HepG2 (cell line): Measurements from ENCODE around the gene IRF6. TPM values are rescaled to one million over a fixed set of nuclear protein-coding genes. Genes with fewer than 3 reads are reported as not detected.

Experiments used
- ATAC-seq: fragments of 200-7000 bp; cut with Tn5 transposase; 3 replicates; pipeline ENCODE4 v1.9.1; 2020; ENCODE audit warnings: mild to moderate bottlenecking, moderate library complexity
- BruUV-seq: library from RNA; stranded (reverse); fragments of 400-500 nt; replicated peaks from 2 replicates; lab custom pipeline; 2021; lab: Mats Ljungman, UMichigan
- CTCF ChIA-PET: fragments of 300-600 bp; formaldehyde crosslinking; extraction: SDS; loops from one replicate; lab custom pipeline; 2021; ENCODE audit warnings: low total read pairs, inconsistent platforms, low intra/inter-chr PET ratio; lab: Yijun Ruan, JAX
- POLR2A ChIA-PET: fragments of 350-600 bp; sonication (Branson Sonifier 250); formaldehyde crosslinking; loops from one replicate; lab custom pipeline; 2020; ENCODE audit warnings: antibody characterized with exemption, inconsistent platforms; lab: Yijun Ruan, JAX
- DNase-seq: peaks from one replicate; pipeline ENCODE4 v3.0.0-alpha.2; 2015; ENCODE audit warnings: low spot score
- FAIRE-seq: peaks from 3 replicates; lab custom pipeline; 2011; peaks lifted over from hg19 to GRCh38; lab: Jason Lieb, UNC
- H2AFZ ChIP-seq: one replicate; pipeline ENCODE4 v1.6.1; 2011; ENCODE audit warnings: low read length, inconsistent platforms
- H3K27ac ChIP-seq: fragments of 300-600 bp; 3 replicates; pipeline ENCODE4 v1.8.0; 2011; ENCODE audit warnings: mixed run types, mild to moderate bottlenecking, mixed read lengths, low read length, inconsistent platforms; ENCODE audit not compliant: insufficient read depth; ENCODE audit errors: extremely low read length
- H3K27me3 ChIP-seq, 2 experiments: fragments of 200-600 bp in 1 of 2; 2 replicates in 1 of 2; 3 replicates in 1 of 2; pipeline versions ENCODE4 v1.6.0 to v1.8.0; 2011; ENCODE audit warnings: low read length in 2 of 2, mild to moderate bottlenecking in 2 of 2, moderate library complexity in 2 of 2, inconsistent platforms in 1 of 2; ENCODE audit not compliant: insufficient read depth in 2 of 2, control insufficient read depth in 1 of 2
- H3K36me3 ChIP-seq, 2 experiments: fragments of 200-600 bp in 1 of 2; replicated peaks in 1 of 2; 2 replicates in 1 of 2; 3 replicates in 1 of 2; pipeline versions ENCODE4 v1.5.1 to v1.8.0; 2011; ENCODE audit warnings: low read length in 2 of 2, inconsistent platforms in 1 of 2; ENCODE audit not compliant: insufficient read depth in 2 of 2, control insufficient read depth in 1 of 2
- H3K4me1 ChIP-seq: 2 replicates; pipeline ENCODE4 v1.5.1; 2012; ENCODE audit warnings: low read length, inconsistent platforms; ENCODE audit not compliant: insufficient read depth
- H3K4me2 ChIP-seq: 2 replicates; pipeline ENCODE4 v1.6.0; 2011; ENCODE audit warnings: low read depth, low read length, inconsistent platforms
- H3K4me3 ChIP-seq, 3 experiments: fragments of 200-600 bp in 1 of 3; sonication (generic), shearing (Covaris generic) in 1 of 3; replicated peaks in 1 of 3; 2 replicates each; pipeline ENCODE4 v1.5.1; 2011 to 2016; ENCODE audit warnings: low read length in 3 of 3, inconsistent platforms in 2 of 3, low read depth in 2 of 3, mild to moderate bottlenecking in 2 of 3, control low read depth in 1 of 3, mixed read lengths in 1 of 3; ENCODE audit not compliant: insufficient read depth in 1 of 3
- H3K79me2 ChIP-seq: one replicate; pipeline ENCODE4 v1.6.1; 2011; ENCODE audit warnings: low read length, inconsistent platforms; ENCODE audit not compliant: insufficient read depth
- H3K9ac ChIP-seq: 2 replicates; pipeline ENCODE4 v1.6.0; 2011; ENCODE audit warnings: mild to moderate bottlenecking, low read depth, low read length, inconsistent platforms; ENCODE audit not compliant: insufficient read depth
- H3K9me3 ChIP-seq: 2 replicates; pipeline ENCODE4 v1.5.1; 2012; ENCODE audit warnings: mild to moderate bottlenecking, low read length
- H4K20me1 ChIP-seq: 2 replicates; pipeline ENCODE4 v1.6.0; 2011; ENCODE audit warnings: inconsistent platforms, mild to moderate bottlenecking, low read length, moderate library complexity; ENCODE audit not compliant: insufficient read depth
- BRCA1 ChIP-seq: sonication (generic); formaldehyde crosslinking; IDR thresholded peaks from 2 replicates; pipeline ENCODE4 v1.4.0; 2020; ENCODE audit warnings: missing genetic modification reagents
- CC2D1A ChIP-seq: sonication (generic); formaldehyde crosslinking; IDR thresholded peaks from 2 replicates; pipeline ENCODE4 v1.8.1; 2023; ENCODE audit warnings: mild to moderate bottlenecking, missing genetic modification reagents
- CCDC6 ChIP-seq: sonication (generic); formaldehyde crosslinking; IDR thresholded peaks from 2 replicates; pipeline ENCODE4 v1.8.1; 2022; ENCODE audit warnings: mild to moderate bottlenecking, missing genetic modification reagents, moderate library complexity
- FIP1L1 ChIP-seq: fragments of 200-400 bp; formaldehyde crosslinking; IDR thresholded peaks from 2 replicates; pipeline ENCODE4 v1.6.1; 2018; ENCODE audit warnings: low read depth, mild to moderate bottlenecking, low read length, moderate library complexity, borderline replicate concordance; ENCODE audit not compliant: insufficient read depth
- FOXP1 ChIP-seq, 2 experiments: fragments of 450-650 bp in 1 of 2; IDR thresholded peaks; 2 replicates each; pipeline ENCODE4 v1.6.1; 2017 to 2018; ENCODE audit warnings: antibody characterized with exemption in 1 of 2
- ISX ChIP-seq: sonication (generic); formaldehyde crosslinking; conservative IDR thresholded peaks from 2 replicates; pipeline ENCODE4 v1.5.0; 2020; ENCODE audit warnings: missing genetic modification reagents
- KLF6 ChIP-seq: IDR thresholded peaks from 2 replicates; pipeline ENCODE4 v1.8.0; 2016; ENCODE audit warnings: missing biosample characterization, missing genetic modification reagents
- RFX1 ChIP-seq: fragments of 450-650 bp; IDR thresholded peaks from 2 replicates; pipeline ENCODE4 v1.6.1; 2017
- SMYD3 ChIP-seq: sonication (generic); formaldehyde crosslinking; IDR thresholded peaks from 2 replicates; pipeline ENCODE4 v1.8.1; 2023; ENCODE audit warnings: mild to moderate bottlenecking, missing genetic modification reagents
- SSRP1 ChIP-seq: IDR thresholded peaks from 2 replicates; pipeline ENCODE4 v1.6.1; 2016; ENCODE audit warnings: control low read depth
- ZFY ChIP-seq: sonication (generic); formaldehyde crosslinking; IDR thresholded peaks from 2 replicates; pipeline ENCODE4 v1.4.0; 2020; ENCODE audit warnings: missing genetic modification reagents
- ZNF264 ChIP-seq: sonication (generic); formaldehyde crosslinking; IDR thresholded peaks from 2 replicates; pipeline ENCODE4 v1.4.0; 2020; ENCODE audit warnings: missing genetic modification reagents
- ZNF30 ChIP-seq: sonication (generic); formaldehyde crosslinking; IDR thresholded peaks from 2 replicates; pipeline ENCODE4 v1.5.0; 2020; ENCODE audit warnings: mild to moderate bottlenecking, missing genetic modification reagents
- ZNF335 ChIP-seq: sonication (generic); formaldehyde crosslinking; IDR thresholded peaks from 2 replicates; pipeline ENCODE4 v1.4.0; 2020; ENCODE audit warnings: missing genetic modification reagents
- WGBS: methylation state at CpG from one replicate; pipeline ENCODE4 v1.1.6; 2017; ENCODE audit warnings: low lambda C conversion rate; 5-methylcytosine and 5-hydroxymethylcytosine counted together
- in situ Hi-C: cut with HindIII; loops from 2 replicates; pipeline ENCODE4 v1.10.0; 2017; ENCODE audit warnings: low pct_unique_long_range_greater_than_20kb; ENCODE audit not compliant: extremely low pct_ligation_motif_present
- intact Hi-C: fragments of 100-400 bp; cut with micrococcal nuclease; formaldehyde crosslinking; loops from one replicate; pipeline ENCODE4 v1.10.0; 2022; ENCODE audit not compliant: unreplicated experiment
- polyA plus RNA-seq, 8 experiments: library from polyadenylated mRNA; depleted of rRNA in 3 of 8; stranded (reverse) in 7 of 8; unstranded in 1 of 8; fragments of >200 nt; fragmentation: Illumina TruSeq in 4 of 8; extraction: Trizol in 4 of 8; gene quantifications; 2 replicates each; pipeline versions ENCODE4 v1.2.1 to v1.2.3, GENCODE V29; 2011 to 2016; ENCODE audit warnings: low read depth in 4 of 8, missing spikeins in 1 of 8, mixed read lengths in 1 of 8; ENCODE audit not compliant: insufficient read depth in 1 of 8
- total RNA-seq, 5 experiments: library from RNA; depleted of rRNA; stranded (reverse); fragments of >200 nt; fragmentation: Illumina TruSeq; extraction: Trizol; gene quantifications; 2 replicates each; pipeline ENCODE4 v1.2.3, GENCODE V29; 2016; ENCODE audit warnings: low read depth in 1 of 5
- TF ChIP-seq, protein P1 (sequence below): sonication (generic); formaldehyde crosslinking; IDR thresholded peaks from 2 replicates; pipeline ENCODE4 v1.4.0; 2020; ENCODE audit warnings: missing genetic modification reagents
- TF ChIP-seq, protein P2 (sequence below): IDR thresholded peaks from 2 replicates; pipeline ENCODE4 v1.6.1; 2016; ENCODE audit warnings: missing genetic modification reagents, missing compliant biosample characterization
- TF ChIP-seq, protein P3 (sequence below): sonication (generic); formaldehyde crosslinking; conservative IDR thresholded peaks from 2 replicates; pipeline ENCODE4 v1.4.0; 2020; ENCODE audit warnings: missing genetic modification reagents

Gene IRF6
- total and polyA plus RNA-seq, 2 of the 13 experiments (the other 11 are each of a cell fraction or from before 2014, with no cell fraction given): 0.02 TPM; not detected in 1

DNA sequence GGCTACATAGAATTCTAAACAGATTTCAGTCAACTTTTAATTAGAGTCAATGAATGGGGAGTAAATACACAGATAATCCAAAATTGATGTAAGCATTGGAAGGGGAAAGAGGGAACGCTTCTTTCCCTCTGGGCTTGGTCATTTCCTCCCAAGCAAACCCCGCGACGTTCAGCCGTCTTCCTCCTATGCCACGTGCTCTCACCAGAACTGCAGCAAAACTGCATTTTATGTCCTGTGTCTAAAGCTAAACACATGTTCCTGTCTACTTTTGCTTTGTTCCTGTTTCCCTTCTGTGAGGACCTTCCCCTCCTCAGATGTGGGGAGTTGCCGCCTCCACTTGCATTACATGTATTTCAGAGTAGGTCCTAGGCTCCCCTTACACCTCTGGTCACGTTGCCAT lies 49.1 kb upstream of the IRF6 start:
- H3K27ac ChIP-seq: no peak overlapping the region
- 97% methylated on average over 8 of the region's 8 CpGs for WGBS
- H3K4me2 ChIP-seq: no peak overlapping the region
- no TSS peak for BruUV-seq
- intact Hi-C loops: no loop called here
- no peaks in the 10 kb centered on the region for H3K4me1 ChIP-seq
- no peaks in the 10 kb centered on the region for H4K20me1 ChIP-seq
- no peak overlapping the region for H2AFZ ChIP-seq
- no peaks in the 10 kb centered on the region for H3K27me3 ChIP-seq
- no peaks in the 10 kb centered on the region for H3K9me3 ChIP-seq
- H3K9ac ChIP-seq: no peak overlapping the region
- DNase-seq (no peak), FAIRE-seq (no peak), ATAC-seq (no peak)
- ChIA-PET CTCF (no interaction called here), POLR2A (interaction anchor here (0.8 kb wide), 1 partner anchor 16 kb away, joined by 3 read pairs; no protein-coding TSS in a partner anchor)
- in situ Hi-C loops: loop anchor here (25.0 kb wide), 1 partner anchor 457 kb away; no protein-coding TSS in a partner anchor
- H3K79me2 ChIP-seq: no peaks in the 10 kb centered on the region
- peaks cover 8 to 32% of the 10 kb centered on the region in 2 experiments for H3K36me3 ChIP-seq
- no peak overlapping the region for H3K4me3 ChIP-seq
- TF ChIP-seq RFX1 (no peak), ZFY (no peak), ZNF264 (CRISPR knock-in tag) (no peak), BRCA1 (CRISPR knock-in tag) (no peak), FIP1L1 (no peak), CC2D1A (CRISPR knock-in tag) (no peak), ISX (no peak), CCDC6 (CRISPR knock-in tag) (no peak), FOXP1 (IDR thresholded peaks at IDR 0.05) (no peak), FOXP1 (CRISPR knock-in tag; IDR thresholded peaks at IDR 0.05) (no peak), ZNF335 (no peak), SMYD3 (CRISPR knock-in tag) (no peak), KLF6 (CRISPR knock-in tag) (no peak), SSRP1 (CRISPR knock-in tag) (no peak), ZNF30 (CRISPR knock-in tag) (no peak)
- TF ChIP-seq, protein P1, sequence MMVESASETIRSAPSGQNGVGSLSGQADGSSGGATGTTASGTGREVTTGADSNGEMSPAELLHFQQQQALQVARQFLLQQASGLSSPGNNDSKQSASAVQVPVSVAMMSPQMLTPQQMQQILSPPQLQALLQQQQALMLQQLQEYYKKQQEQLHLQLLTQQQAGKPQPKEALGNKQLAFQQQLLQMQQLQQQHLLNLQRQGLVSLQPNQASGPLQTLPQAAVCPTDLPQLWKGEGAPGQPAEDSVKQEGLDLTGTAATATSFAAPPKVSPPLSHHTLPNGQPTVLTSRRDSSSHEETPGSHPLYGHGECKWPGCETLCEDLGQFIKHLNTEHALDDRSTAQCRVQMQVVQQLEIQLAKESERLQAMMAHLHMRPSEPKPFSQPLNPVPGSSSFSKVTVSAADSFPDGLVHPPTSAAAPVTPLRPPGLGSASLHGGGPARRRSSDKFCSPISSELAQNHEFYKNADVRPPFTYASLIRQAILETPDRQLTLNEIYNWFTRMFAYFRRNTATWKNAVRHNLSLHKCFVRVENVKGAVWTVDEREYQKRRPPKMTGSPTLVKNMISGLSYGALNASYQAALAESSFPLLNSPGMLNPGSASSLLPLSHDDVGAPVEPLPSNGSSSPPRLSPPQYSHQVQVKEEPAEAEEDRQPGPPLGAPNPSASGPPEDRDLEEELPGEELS (CRISPR knock-in tag): no peak
- TF ChIP-seq, protein P2, sequence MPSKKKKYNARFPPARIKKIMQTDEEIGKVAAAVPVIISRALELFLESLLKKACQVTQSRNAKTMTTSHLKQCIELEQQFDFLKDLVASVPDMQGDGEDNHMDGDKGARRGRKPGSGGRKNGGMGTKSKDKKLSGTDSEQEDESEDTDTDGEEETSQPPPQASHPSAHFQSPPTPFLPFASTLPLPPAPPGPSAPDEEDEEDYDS (CRISPR knock-in tag): no peak
- TF ChIP-seq, protein P3, sequence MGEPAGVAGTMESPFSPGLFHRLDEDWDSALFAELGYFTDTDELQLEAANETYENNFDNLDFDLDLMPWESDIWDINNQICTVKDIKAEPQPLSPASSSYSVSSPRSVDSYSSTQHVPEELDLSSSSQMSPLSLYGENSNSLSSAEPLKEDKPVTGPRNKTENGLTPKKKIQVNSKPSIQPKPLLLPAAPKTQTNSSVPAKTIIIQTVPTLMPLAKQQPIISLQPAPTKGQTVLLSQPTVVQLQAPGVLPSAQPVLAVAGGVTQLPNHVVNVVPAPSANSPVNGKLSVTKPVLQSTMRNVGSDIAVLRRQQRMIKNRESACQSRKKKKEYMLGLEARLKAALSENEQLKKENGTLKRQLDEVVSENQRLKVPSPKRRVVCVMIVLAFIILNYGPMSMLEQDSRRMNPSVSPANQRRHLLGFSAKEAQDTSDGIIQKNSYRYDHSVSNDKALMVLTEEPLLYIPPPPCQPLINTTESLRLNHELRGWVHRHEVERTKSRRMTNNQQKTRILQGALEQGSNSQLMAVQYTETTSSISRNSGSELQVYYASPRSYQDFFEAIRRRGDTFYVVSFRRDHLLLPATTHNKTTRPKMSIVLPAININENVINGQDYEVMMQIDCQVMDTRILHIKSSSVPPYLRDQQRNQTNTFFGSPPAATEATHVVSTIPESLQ: no peak
